Activated CD4-positive, alpha-beta T cell treated with anti-CD3 and anti-CD28 coated beads, Interleukin-2, amount 10 ng/mL, durations not matched to agents 7 days and 5 days (primary cell): ENCODE data around the gene TENT4B. TPM values are rescaled to one million over a fixed set of nuclear protein-coding genes. Genes with fewer than 3 reads are reported as not detected.
"Not testable (repeated sequence)": the region's sequence is repeated elsewhere in the genome, so short reads cannot be mapped to it uniquely, and the experiment has no call there.

ENCODE experiments used
- CTCF ChIA-PET: fragments of 350-600 bp; sonication (Branson Sonifier 250); formaldehyde crosslinking; loops from one replicate; lab custom pipeline; 2021; ENCODE audit warnings: antibody characterized with exemption; lab: Charles Lee
- POLR2A ChIA-PET: fragments of 350-600 bp; sonication (Branson Sonifier 250); formaldehyde crosslinking; loops from one replicate; lab custom pipeline; 2021; ENCODE audit warnings: antibody characterized with exemption; lab: Charles Lee
- DNase-seq: peaks from one replicate; pipeline ENCODE4 v3.0.0-alpha.2; 2020
- H3K27ac Mint-ChIP-seq: one replicate; pipeline ENCODE4 v1.8.0; 2021; ENCODE audit warnings: mild to moderate bottlenecking, moderate library complexity, mixed read lengths
- H3K27me3 Mint-ChIP-seq: one replicate; pipeline ENCODE4 v1.8.0; 2021; ENCODE audit warnings: mixed read lengths
- H3K36me3 Mint-ChIP-seq: one replicate; pipeline ENCODE4 v1.8.0; 2021; ENCODE audit warnings: low read depth, mixed read lengths
- H3K4me1 Mint-ChIP-seq: one replicate; pipeline ENCODE4 v1.8.0; 2021; ENCODE audit warnings: mixed read lengths
- H3K4me3 Mint-ChIP-seq: one replicate; pipeline ENCODE4 v1.8.0; 2021; ENCODE audit warnings: mild to moderate bottlenecking, moderate library complexity, mixed read lengths
- H3K9me3 Mint-ChIP-seq: one replicate; pipeline ENCODE4 v1.8.0; 2021; ENCODE audit warnings: mixed read lengths
- total RNA-seq, 2 experiments: library from RNA; stranded (reverse); gene quantifications; one replicate each; pipeline ENCODE4 v1.2.3, GENCODE V29; 2021

The TENT4B gene
- 10 to 100 TPM; 20.4 to 21.4 TPM for total RNA-seq

DNA sequence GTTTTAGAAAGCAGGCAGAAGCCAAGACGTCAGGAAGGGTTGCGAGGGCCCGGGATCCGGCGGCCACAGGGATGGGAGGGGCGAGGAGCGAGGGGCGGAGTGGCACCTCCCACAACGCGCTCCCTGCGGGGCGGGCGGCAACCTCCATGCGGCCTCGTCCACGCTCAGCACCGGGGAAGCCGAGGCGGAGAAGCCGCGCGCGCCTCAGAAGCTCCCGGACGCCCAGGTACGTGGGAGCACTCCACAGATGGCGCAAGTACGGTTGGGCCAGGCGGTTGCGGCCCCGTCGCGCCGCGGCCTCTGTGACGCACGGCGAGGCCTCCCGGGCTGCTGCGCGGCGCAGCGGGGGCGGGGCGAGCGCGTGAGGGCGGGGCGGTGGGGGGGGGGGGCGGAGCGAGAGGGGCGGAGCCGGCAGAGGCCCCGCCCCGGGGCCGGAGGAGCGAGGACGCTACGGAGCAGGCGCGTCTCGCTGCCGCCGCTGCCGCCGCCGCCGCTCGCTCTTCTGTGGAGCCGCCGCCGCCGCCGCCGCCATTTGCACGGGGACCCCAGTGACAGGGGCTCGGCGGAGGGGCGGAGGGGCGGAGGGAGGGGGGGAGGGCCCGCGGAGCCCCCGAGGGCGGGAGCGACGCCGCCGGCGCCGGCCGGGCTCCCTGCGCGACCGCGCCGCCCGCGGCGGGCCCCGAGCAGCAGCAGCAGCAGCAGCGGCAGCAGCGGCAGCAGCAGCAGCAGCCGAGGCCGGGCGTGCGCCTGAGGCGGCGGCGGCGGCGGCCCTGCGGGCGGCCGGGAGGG lies at the start of gene TENT4B:
Gene TENT4B, plus strand, starts transcription at position 500 of the 789 bp plus-strand sequence. CDS start 316 bp downstream, outside the sequence.
- CTCF ChIA-PET = no interaction called here
- POLR2A ChIA-PET = no interaction called here
- peaks cover 19% of the 10 kb centered on the region for H3K36me3 Mint-ChIP-seq

DNA sequence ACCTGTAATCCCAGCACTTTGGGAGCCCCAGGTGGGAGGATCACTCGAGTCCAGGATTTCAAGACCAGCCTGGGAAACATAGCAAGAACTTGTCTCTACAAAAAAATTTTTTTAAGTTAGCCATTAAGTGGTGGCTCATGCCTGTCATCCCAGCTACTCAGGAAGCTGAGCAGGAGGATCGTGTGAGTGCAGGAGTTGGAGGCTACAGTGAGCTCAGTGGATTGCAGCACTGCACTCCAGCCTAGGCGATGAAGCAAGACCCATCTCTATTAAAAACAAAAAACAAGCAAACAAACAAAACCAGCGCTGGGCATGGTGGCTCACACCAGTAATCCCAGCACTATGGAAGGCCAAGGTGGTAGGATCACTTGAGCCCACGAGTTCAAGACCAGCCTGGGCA lies 49.3 kb upstream of the TENT4B start:
- H3K27me3 Mint-ChIP-seq = no peaks in the 10 kb centered on the region
- ChIA-PET POLR2A (no interaction called here), CTCF (no interaction called here)
- no peaks in the 10 kb centered on the region for H3K9me3 Mint-ChIP-seq
- H3K36me3 Mint-ChIP-seq = peaks cover 44% of the 10 kb centered on the region
- H3K4me1 Mint-ChIP-seq = peaks cover 9% of the 10 kb centered on the region
- H3K4me3 Mint-ChIP-seq = no peak overlapping the region
- no peak overlapping the region for H3K27ac Mint-ChIP-seq
- no peak for DNase-seq

More for the DNA sequence above, at the start of gene TENT4B:
- Mint-ChIP-seq H3K4me1 (peaks cover 42% of the 10 kb centered on the region), H3K4me3 (peak within 1 kb of the TSS; percentile 90), H3K27me3 (no peaks in the 10 kb centered on the region), H3K27ac (peak within 1 kb of the TSS; percentile 99), H3K9me3 (no peaks in the 10 kb centered on the region)
- peak; percentile 89 for DNase-seq

DNA sequence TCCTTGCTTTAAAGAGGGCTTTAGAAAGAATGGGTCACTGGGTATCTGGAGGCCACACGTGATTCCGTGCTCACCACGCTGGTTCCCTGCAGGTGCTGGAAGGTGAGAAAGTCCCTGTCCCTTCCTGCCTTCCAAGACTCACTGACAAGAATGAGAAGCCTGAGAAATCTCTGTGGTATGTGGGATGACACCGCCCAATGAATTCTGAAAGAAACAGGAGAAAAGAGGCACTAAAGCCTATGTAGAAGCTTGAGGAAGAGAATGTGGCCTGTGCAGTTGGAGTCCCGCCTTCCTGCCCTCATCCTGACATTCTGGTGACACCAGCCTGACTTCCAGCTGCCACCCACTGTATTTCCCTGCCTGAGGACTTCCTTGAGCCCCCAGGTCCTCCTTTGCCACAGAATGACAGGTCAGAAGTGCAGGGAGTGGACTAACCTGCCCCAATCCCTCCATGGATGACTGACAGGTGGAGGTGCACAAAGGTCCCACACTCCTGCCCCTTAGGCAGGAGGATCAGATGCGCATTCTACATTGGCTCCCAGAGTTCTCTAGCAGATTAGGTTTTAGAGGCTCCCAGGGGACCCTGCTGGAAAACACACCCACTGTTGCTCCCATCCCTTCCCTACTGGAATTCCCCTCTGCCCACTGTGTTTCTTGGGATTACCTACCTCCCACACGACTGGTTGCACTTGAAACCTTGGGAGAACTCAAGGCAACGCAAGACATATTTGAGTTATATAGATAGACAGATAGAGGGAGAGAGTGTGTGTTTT lies 38.6 kb upstream of the TENT4B start:
- ChIA-PET CTCF (interaction anchor here (0.7 to 1.1 kb wide), 2 partner anchors 7 to 329 kb away, joined by 3 read pairs; no protein-coding TSS in a partner anchor), POLR2A (no interaction called here)
- Mint-ChIP-seq H3K9me3 (no peaks in the 10 kb centered on the region), H3K4me1 (peaks cover 5% of the 10 kb centered on the region), H3K27me3 (no peaks in the 10 kb centered on the region), H3K4me3 (no peak overlapping the region), H3K36me3 (no peaks in the 10 kb centered on the region), H3K27ac (no peak overlapping the region)
- no peak for DNase-seq

DNA sequence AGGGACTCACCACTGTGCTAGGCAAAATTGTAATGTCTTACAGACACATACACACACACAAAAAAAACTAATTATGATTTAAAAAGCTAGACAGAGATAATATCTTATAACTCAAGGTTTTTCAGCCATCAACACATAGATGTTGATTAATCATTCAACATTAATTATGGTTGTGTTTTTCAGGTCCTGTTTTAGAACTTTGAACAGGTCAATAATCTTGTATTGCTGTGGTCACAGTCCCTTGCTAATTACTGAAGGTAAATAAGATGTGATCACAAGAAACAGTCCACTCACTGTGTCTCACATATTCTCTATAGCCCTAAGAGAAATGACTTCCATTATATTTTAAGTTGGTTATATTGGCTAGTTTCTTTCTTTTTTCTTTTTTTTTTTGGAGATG lies 32.4 kb upstream of the TENT4B start:
- Mint-ChIP-seq H3K27ac (no peak overlapping the region), H3K4me3 (no peak overlapping the region), H3K9me3 (no peaks in the 10 kb centered on the region), H3K4me1 (peaks cover 44% of the 10 kb centered on the region), H3K36me3 (no peaks in the 10 kb centered on the region), H3K27me3 (no peaks in the 10 kb centered on the region)
- DNase-seq = no peak
- POLR2A ChIA-PET = no interaction called here
- CTCF ChIA-PET = interaction anchor here (1.2 to 1.5 kb wide), 4 partner anchors 16 to 154 kb away, joined by 3 to 4 read pairs (median 4); partner anchors contain the start of gene CNEP1R1

DNA sequence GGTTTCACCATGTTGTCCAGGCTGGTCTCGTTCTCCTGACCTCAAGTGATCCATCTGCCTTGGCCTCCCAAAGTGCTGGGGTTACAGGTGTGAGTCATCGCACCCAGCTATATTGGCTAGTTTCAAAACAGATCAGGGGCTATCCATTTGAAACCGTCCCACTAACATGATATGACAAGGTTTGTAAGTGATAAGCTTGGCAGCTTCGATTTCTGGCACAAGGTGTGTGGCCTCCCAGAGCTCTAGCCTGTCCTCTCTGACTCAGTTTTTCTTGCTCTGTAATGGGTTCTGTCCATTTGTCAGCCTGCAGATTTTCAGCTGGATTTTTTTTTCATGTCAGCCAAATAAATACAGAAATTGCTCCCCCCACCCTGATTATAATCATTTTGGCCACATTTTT lies 31.8 kb upstream of the TENT4B start:
- H3K4me3 Mint-ChIP-seq = no peak overlapping the region
- H3K27ac Mint-ChIP-seq = peak overlapping the region; percentile 79
- POLR2A ChIA-PET = no interaction called here
- no peaks in the 10 kb centered on the region for H3K36me3 Mint-ChIP-seq
- H3K4me1 Mint-ChIP-seq = peaks cover 44% of the 10 kb centered on the region
- no peaks in the 10 kb centered on the region for H3K27me3 Mint-ChIP-seq
- CTCF ChIA-PET = interaction anchor here (0.9 to 1.5 kb wide), 6 partner anchors 8 to 154 kb away, joined by 3 to 4 read pairs (median 4); no protein-coding TSS in a partner anchor
- DNase-seq = no peak
- no peaks in the 10 kb centered on the region for H3K9me3 Mint-ChIP-seq

DNA sequence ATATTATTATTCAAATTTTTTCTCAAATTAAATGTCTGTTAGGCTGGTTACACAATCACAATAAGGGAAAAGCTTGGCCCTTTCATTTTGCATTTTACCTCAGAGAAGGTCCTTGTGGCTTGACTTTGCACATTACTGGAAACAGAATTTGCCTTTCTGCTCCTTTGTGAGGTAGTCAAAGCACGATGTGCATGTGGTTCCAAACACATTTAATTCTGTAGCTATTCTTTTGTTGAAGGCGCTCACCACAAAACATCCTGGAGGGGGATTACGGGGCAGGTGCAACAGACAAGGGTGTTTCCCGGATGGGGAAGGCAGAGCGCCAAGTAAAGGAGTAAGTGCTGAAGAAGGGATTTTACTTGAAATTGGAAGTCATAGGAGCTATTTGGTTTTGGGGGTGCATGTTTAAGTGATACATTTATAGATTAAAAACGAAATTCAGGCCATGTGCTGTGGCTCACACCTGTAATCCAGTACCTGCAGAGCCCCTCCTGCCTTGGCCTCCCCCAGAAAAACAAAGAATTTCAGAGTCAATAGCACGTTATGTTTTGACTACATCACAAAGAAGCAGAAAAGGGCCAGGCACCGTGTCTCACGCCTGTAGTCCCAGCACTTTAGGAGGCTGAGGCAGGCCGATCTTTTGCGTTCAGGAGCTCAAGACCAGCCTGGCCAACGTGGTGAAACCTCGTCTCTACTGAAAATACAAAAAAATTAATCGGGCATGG lies 31.2 kb upstream of the TENT4B start:
- Mint-ChIP-seq H3K27ac (peak overlapping the region; percentile 79), H3K4me1 (peaks cover 44% of the 10 kb centered on the region), H3K4me3 (no peak overlapping the region), H3K9me3 (no peaks in the 10 kb centered on the region), H3K36me3 (no peaks in the 10 kb centered on the region), H3K27me3 (no peaks in the 10 kb centered on the region)
- ChIA-PET CTCF (interaction anchor here (0.9 to 1.6 kb wide), 7 partner anchors 8 to 88 kb away, joined by 3 to 4 read pairs (median 3); no protein-coding TSS in a partner anchor), POLR2A (no interaction called here)
- peak; percentile 60 for DNase-seq

DNA sequence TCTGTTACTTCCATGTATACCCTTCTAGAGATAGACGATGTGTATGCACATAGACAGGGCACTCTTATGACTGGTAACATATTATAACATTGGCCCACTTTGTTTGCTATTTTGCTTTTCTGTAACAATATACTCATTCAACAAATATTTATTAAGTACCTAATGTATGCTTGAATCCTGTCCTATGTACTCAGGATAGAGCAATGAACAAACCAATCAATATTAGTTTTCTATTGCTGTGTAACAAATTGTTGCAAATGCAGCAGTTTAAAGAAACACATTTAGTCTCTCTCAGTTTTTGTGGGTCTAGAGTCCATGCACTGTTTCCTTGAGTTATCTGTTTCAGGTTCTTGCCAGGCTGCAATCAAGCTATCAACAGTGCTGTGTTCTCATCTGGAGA lies 29.7 kb upstream of the TENT4B start:
- H3K36me3 Mint-ChIP-seq = no peaks in the 10 kb centered on the region
- no peak overlapping the region for H3K4me3 Mint-ChIP-seq
- H3K27me3 Mint-ChIP-seq = no peaks in the 10 kb centered on the region
- no peak overlapping the region for H3K27ac Mint-ChIP-seq
- no peak for DNase-seq
- H3K4me1 Mint-ChIP-seq = peaks cover 44% of the 10 kb centered on the region
- ChIA-PET POLR2A (no interaction called here), CTCF (no interaction called here)
- H3K9me3 Mint-ChIP-seq = no peaks in the 10 kb centered on the region

DNA sequence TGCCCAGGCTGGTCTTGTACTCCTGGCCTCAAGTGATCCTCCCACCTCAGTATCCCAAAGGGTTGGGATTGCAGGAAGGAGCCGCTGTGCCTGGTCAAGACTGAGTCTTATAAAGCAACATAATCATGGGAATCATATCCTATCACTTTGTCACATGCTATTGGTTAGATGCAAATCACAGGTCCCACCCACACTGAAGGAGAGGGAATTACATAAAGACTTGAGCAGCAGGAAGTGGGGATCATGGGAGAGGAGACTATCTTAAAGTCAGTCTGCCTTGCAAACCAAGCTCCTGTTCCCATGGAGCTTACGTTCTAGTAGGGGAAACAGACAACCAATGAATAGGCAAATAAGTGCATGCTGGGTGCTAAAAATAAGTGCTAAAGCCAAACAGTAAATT lies 28.3 kb upstream of the TENT4B start:
- H3K27me3 Mint-ChIP-seq = no peaks in the 10 kb centered on the region
- POLR2A ChIA-PET = interaction anchor here (0.7 kb wide), 1 partner anchor 26 kb away, joined by 4 read pairs; no protein-coding TSS in a partner anchor
- no peaks in the 10 kb centered on the region for H3K36me3 Mint-ChIP-seq
- H3K4me3 Mint-ChIP-seq = no peak overlapping the region
- H3K9me3 Mint-ChIP-seq = no peaks in the 10 kb centered on the region
- no peak for DNase-seq
- no peak overlapping the region for H3K27ac Mint-ChIP-seq
- peaks cover 38% of the 10 kb centered on the region for H3K4me1 Mint-ChIP-seq
- CTCF ChIA-PET = no interaction called here

DNA sequence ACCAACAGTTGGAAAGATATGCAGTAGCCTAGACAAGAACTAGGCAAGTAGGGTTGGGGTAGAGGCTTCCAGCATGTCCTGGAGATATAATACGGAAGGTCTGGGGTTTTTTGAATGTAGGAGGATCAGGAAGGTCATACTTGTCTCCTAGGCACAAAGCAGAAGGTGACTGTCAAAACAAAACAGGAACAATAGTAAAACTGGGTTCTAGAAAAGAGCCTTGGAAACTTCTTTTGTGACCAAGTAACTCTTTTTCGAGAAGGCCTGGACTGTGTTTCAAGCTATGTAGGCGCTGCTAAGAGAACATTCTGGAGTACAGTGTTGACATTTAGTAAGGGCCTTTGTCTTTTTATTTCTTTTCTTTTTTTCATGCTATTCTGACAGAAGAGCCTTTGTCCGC lies 26.9 kb upstream of the TENT4B start:
- no peak overlapping the region for H3K27ac Mint-ChIP-seq
- DNase-seq = no peak
- CTCF ChIA-PET = no interaction called here
- H3K4me3 Mint-ChIP-seq = no peak overlapping the region
- peaks cover 24% of the 10 kb centered on the region for H3K4me1 Mint-ChIP-seq
- POLR2A ChIA-PET = no interaction called here
- no peaks in the 10 kb centered on the region for H3K27me3 Mint-ChIP-seq
- no peaks in the 10 kb centered on the region for H3K9me3 Mint-ChIP-seq
- H3K36me3 Mint-ChIP-seq = no peaks in the 10 kb centered on the region

DNA sequence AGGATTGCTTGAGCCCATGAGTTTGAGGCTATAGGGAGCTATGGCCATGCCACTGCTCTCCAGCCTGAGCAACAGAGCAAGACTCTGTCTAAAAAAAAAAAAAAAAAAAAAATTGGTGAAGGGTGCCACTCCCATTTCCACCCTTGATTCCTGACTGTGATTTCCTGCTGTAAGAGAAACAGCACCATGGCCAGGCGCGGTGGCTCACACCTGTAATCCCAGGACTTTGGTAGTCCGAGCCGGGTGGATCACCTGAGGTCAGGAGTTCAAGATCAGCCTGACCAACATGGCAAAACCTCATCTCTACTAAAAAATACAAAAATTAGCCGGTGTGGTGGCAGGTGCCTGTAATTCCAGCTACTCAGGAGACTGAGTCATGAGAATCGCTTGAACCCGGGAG lies 20.5 kb upstream of the TENT4B start:
- H3K27ac Mint-ChIP-seq, H3K4me3 Mint-ChIP-seq, POLR2A ChIA-PET, H3K9me3 Mint-ChIP-seq, H3K36me3 Mint-ChIP-seq, H3K27me3 Mint-ChIP-seq, DNase-seq, H3K4me1 Mint-ChIP-seq: not testable (repeated sequence)
- CTCF ChIA-PET = interaction anchor here (0.5 to 2.1 kb wide), 5 partner anchors 14 to 230 kb away, joined by 3 to 4 read pairs (median 4); no protein-coding TSS in a partner anchor

DNA sequence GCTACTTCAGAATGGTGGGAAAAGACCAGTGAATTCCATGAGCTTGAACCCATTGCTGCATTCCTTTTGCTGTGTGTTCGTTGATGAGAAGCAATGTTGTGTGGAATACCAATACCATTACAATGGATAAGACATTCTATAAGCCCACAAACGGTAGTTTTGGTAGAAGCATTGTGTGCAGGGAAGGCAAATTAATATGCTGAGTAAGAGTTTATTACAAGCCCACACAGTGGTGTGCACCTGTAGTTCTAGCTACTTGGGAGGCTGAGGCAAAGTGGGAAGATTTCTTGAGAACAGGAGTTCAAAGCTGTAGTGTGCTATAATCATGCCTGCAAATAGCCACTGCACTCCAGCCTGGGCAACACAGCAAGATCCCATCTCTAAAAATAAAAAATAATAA lies 19.9 kb upstream of the TENT4B start:
- Mint-ChIP-seq H3K4me3 (no peak overlapping the region), H3K4me1 (no peaks in the 10 kb centered on the region), H3K9me3 (no peaks in the 10 kb centered on the region), H3K27ac (no peak overlapping the region), H3K27me3 (no peaks in the 10 kb centered on the region), H3K36me3 (no peaks in the 10 kb centered on the region)
- ChIA-PET POLR2A (no interaction called here), CTCF (interaction anchor here (0.5 to 2.1 kb wide), 3 partner anchors 14 to 229 kb away, joined by 3 to 7 read pairs (median 4); no protein-coding TSS in a partner anchor)
- DNase-seq = no peak

DNA sequence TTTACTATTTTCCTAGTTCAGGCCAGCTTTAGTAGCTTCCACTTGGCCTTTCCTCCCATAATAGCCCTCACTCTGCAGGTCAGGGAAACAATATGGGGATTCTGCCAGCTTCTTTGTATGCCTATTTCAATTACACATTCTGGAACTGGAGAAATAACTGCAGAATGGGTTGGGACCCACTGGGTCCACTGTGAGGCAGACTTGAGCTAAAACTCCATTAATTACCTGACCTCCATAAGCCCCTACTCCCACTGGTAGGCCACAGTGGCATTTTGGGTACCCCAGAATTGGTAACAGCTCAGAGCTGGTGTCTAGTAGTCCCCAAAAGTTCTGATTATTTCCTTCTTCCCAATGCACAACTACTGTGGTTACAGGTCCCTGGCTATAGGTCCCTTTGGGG lies 16.7 kb upstream of the TENT4B start:
- CTCF ChIA-PET = interaction anchor here (0.7 to 1.7 kb wide), 5 partner anchors 14 to 112 kb away, joined by 3 to 4 read pairs (median 3); partner anchors contain the start of gene CNEP1R1
- H3K4me3 Mint-ChIP-seq = no peak overlapping the region
- H3K36me3 Mint-ChIP-seq = no peaks in the 10 kb centered on the region
- no peak overlapping the region for H3K27ac Mint-ChIP-seq
- no peaks in the 10 kb centered on the region for H3K9me3 Mint-ChIP-seq
- POLR2A ChIA-PET = no interaction called here
- H3K27me3 Mint-ChIP-seq = no peaks in the 10 kb centered on the region
- no peak for DNase-seq
- H3K4me1 Mint-ChIP-seq = no peaks in the 10 kb centered on the region
